ENCODE measurements around the gene SBF1. TPM values are rescaled to one million over a fixed set of nuclear protein-coding genes. Genes with fewer than 3 reads are reported as not detected.

The SBF1 gene
- total RNA-seq, 4 donors from 2014 or later = 56.1 to 121 (median 86.9) TPM

DNA sequence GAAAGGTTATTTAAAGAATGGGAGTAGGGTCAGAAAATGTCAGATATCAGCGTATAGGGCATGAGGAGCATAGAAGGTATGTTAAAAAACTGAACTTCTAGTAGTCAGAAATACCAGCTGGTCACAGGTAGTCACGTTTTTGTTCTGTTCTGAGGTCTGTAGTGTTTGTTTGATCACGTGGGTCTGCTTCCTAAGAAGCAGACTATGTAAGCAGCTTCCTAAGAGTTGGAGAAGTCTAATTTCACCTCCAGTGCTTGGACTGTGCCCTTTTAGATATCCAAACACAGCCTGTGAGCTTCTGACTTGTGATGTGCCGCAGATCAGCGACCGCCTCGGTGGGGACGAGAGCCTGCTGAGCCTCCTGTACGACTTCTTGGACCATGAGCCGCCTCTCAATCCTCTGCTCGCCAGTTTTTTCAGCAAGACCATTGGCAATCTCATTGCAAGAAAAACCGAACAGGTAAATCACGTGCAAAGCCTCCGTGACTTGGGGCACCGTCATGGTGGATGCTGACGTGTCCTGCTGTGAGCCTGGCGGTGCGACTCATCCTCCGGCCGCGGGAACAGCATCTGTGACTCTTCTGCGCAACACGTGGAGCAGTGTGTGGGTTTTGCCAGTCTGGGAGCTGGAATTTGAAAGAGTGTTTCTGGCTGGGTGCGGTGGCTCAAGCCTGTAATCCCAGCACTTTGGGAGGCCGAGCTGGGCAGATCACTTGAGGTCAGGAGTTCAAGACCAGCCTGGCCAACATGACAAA, 68.2 kb downstream of the SBF1 start:
- H3K27ac ChIP-seq (replicated peaks in 1 of 4) = no peak overlapping the region
- H3K4me3 ChIP-seq = no peak overlapping the region
- H3K9me3 ChIP-seq = no peaks in the 10 kb centered on the region
- no peak for DNase-seq (ENCODE audit: extremely low spot score)
- TF ChIP-seq POLR2A (IDR thresholded peaks at IDR 0.05; ENCODE audit: low read depth) (no peak), EP300 (IDR thresholded peaks at IDR 0.05) (no peak), POLR2AphosphoS5 (IDR thresholded peaks at IDR 0.05) (no peak), CTCF (IDR thresholded peaks at IDR 0.05) (no peak)
- WGBS = 95% methylated on average over 25 of the region's 25 CpGs
- no peaks in the 10 kb centered on the region for H3K27me3 ChIP-seq
- peaks cover 19 to 49% (median 40%) of the 10 kb centered on the region in 4 donors for H3K36me3 ChIP-seq
- peaks cover 9 to 17% (median 13%) of the 10 kb centered on the region in 4 donors for H3K4me1 ChIP-seq
- intact Hi-C loops (cut with DNase I) = no loop called here

DNA sequence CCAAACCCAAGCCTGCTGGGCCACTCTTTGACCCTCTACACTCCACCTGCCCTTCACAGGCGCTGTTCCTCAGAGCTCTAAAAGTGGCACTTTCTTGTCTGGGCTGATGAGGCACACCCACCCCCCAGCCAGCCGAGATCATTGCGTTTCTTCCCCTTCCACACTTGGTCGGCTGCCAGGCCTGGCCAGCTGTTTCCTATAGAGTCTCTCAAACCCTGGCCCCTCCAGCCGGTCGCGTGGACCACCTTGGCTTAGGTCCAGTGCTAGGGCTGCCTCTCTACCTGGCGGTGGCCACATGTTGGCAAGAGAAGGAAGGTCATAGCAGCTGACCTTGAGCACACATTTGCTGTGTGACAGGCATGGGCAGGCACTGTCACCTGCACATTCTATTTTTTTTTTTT, 71.1 kb downstream of the SBF1 start:
- WGBS = 28% methylated on average over 8 of the region's 8 CpGs
- Histone ChIP-seq H3K4me1 (peaks cover 18 to 30% (median 26%) of the 10 kb centered on the region in 4 donors), H3K9me3 (no peaks in the 10 kb centered on the region), H3K27me3 (no peaks in the 10 kb centered on the region), H3K36me3 (peaks cover 19 to 32% (median 27%) of the 10 kb centered on the region in 4 donors), H3K27ac (replicated peaks in 1 of 4) (peak overlapping the region in 3 of 4 donors; percentile 8 to 48 (median 17)), H3K4me3 (no peak overlapping the region)
- DNase-seq (ENCODE audit: extremely low spot score) = no peak
- TF ChIP-seq POLR2A (IDR thresholded peaks at IDR 0.05; ENCODE audit: low read depth) = no peak
- no peak for TF ChIP-seq POLR2AphosphoS5 (IDR thresholded peaks at IDR 0.05)
- no peak for TF ChIP-seq CTCF (IDR thresholded peaks at IDR 0.05)
- no peak for TF ChIP-seq EP300 (IDR thresholded peaks at IDR 0.05)
- intact Hi-C loops (cut with DNase I) = no loop called here

DNA sequence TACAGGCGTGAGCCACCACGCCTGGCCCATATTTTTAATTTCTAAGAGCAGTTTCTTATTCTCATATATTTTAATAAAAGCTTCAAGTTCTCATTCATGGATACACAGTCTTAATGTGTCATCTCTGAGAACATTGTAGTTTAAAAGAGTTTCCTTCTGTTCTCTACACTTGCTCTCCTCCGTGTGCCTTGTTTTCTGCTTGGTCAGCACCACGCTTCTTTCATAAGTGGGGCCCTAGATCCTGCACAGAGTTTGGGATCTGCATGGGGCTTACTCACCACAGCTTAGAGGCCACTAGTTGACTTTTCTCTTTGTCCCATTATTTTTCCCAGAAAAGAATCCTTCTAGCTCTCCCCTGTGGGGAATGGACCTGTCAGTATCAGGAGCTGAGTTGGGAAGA, 72.9 kb downstream of the SBF1 start:
- DNase-seq (ENCODE audit: extremely low spot score) = no peak
- 95% methylated on average over 4 of the region's 4 CpGs for WGBS
- TF ChIP-seq EP300 (IDR thresholded peaks at IDR 0.05) (no peak), CTCF (IDR thresholded peaks at IDR 0.05) (no peak), POLR2AphosphoS5 (IDR thresholded peaks at IDR 0.05) (no peak), POLR2A (IDR thresholded peaks at IDR 0.05; ENCODE audit: low read depth) (no peak)
- Histone ChIP-seq H3K27ac (replicated peaks in 1 of 4) (no peak overlapping the region), H3K36me3 (peaks cover 4 to 18% (median 13%) of the 10 kb centered on the region in 4 donors), H3K27me3 (no peaks in the 10 kb centered on the region), H3K4me1 (peaks cover 18 to 34% (median 30%) of the 10 kb centered on the region in 4 donors), H3K4me3 (no peak overlapping the region), H3K9me3 (no peaks in the 10 kb centered on the region)
- intact Hi-C loops (cut with DNase I) = no loop called here

GRCh38 chr22:50400931-50401330, 73.9 kb downstream of the SBF1 start:
- no peaks in the 10 kb centered on the region for H3K27me3 ChIP-seq
- intact Hi-C loops (cut with DNase I) = no loop called here
- H3K27ac ChIP-seq (replicated peaks in 1 of 4) = no peak overlapping the region
- H3K36me3 ChIP-seq = peaks cover 0 to 20% (median 16%) of the 10 kb centered on the region in 4 donors
- H3K4me3 ChIP-seq = no peak overlapping the region
- WGBS = 100% methylated on average over 5 of the region's 5 CpGs
- TF ChIP-seq EP300 (IDR thresholded peaks at IDR 0.05) = no peak
- TF ChIP-seq POLR2A (IDR thresholded peaks at IDR 0.05; ENCODE audit: low read depth) = no peak
- no peak for TF ChIP-seq POLR2AphosphoS5 (IDR thresholded peaks at IDR 0.05)
- TF ChIP-seq CTCF (IDR thresholded peaks at IDR 0.05) = no peak
- DNase-seq (ENCODE audit: extremely low spot score) = no peak
- H3K9me3 ChIP-seq = no peaks in the 10 kb centered on the region
- H3K4me1 ChIP-seq = peaks cover 18 to 34% (median 30%) of the 10 kb centered on the region in 4 donors

All from esophagus muscularis mucosa (tissue), 4 donors.